DND-41 (cell line): ENCODE data around the gene UGDH.
"Not testable (repeated sequence)": the region's sequence is repeated elsewhere in the genome, so short reads cannot be mapped to it uniquely, and the experiment has no call there.

ENCODE experiments used
- EZH2 ChIP-seq: IDR thresholded peaks from 3 replicates; pipeline ENCODE4 v1.6.1; 2012; ENCODE audit warnings: borderline replicate concordance, low read depth, mild to moderate bottlenecking, moderate library complexity, low read length, inconsistent platforms; ENCODE audit not compliant: severe bottlenecking
- TF ChIP-seq, protein P1 (sequence below): IDR thresholded peaks from 2 replicates; pipeline ENCODE4 v1.5.1; 2012; ENCODE audit warnings: borderline replicate concordance, low read length, moderate library complexity, mild to moderate bottlenecking; ENCODE audit not compliant: poor library complexity, severe bottlenecking; ENCODE audit errors: extremely low read depth

DNA sequence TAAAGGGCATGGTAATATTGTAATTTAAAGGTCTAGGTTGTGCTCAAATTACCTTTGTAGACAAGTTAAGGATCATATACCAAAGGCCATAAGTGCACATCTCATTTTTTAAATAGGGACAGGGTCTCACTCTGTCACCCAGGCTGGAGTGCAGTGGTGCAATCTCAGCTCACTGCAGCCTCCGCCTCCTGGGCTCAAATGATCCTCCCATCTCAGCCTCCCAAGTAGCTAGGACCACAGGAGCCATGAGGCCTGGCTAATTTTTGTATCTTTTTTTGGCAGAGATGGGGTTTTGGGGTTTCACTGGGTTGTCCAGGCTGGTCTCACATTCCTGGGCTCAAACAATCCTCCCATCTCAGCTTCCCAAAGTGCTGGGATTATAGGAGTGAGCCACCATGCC, 13.0 kb downstream of the UGDH start:
- not testable (repeated sequence) for TF ChIP-seq EZH2
- TF ChIP-seq, protein P1, sequence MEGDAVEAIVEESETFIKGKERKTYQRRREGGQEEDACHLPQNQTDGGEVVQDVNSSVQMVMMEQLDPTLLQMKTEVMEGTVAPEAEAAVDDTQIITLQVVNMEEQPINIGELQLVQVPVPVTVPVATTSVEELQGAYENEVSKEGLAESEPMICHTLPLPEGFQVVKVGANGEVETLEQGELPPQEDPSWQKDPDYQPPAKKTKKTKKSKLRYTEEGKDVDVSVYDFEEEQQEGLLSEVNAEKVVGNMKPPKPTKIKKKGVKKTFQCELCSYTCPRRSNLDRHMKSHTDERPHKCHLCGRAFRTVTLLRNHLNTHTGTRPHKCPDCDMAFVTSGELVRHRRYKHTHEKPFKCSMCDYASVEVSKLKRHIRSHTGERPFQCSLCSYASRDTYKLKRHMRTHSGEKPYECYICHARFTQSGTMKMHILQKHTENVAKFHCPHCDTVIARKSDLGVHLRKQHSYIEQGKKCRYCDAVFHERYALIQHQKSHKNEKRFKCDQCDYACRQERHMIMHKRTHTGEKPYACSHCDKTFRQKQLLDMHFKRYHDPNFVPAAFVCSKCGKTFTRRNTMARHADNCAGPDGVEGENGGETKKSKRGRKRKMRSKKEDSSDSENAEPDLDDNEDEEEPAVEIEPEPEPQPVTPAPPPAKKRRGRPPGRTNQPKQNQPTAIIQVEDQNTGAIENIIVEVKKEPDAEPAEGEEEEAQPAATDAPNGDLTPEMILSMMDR = not testable (repeated sequence)
